ENCODE data around the gene GRB10. TPM values are rescaled to one million over a fixed set of nuclear protein-coding genes. Genes with fewer than 3 reads are reported as not detected.

Gene GRB10
- total and polyA plus RNA-seq, 4 donors, result 10.7 to 53.1 (median 17.5) TPM

GRCh38 chr7:50771120-50772002 lies 11.3 kb downstream of the GRB10 start:
- DNase-seq (ENCODE audit: low spot score), result no peak
- Histone ChIP-seq H3K9ac (ENCODE audit: low read depth in 1 of 2, low read length in 2 of 2) (peak overlapping the region in 1 of 2 donors; percentile 5), H3K36me3 (ENCODE audit: control insufficient read depth in 4 of 4, insufficient read depth in 3 of 4, low read depth in 1 of 4, low read length in 3 of 4) (no peaks in the 10 kb centered on the region), H3K4me1 (ENCODE audit: control insufficient read depth in 4 of 4, insufficient read depth in 4 of 4, low read length in 3 of 4) (peaks cover 11 to 63% (median 33%) of the 10 kb centered on the region in 4 donors), H3K27me3 (ENCODE audit: control insufficient read depth in 4 of 4, insufficient read depth in 4 of 4, low read length in 3 of 4) (no peaks in the 10 kb centered on the region), H3K4me3 (ENCODE audit: low read depth in 1 of 3, low read length in 3 of 3) (peak overlapping the region in 1 of 3 donors; percentile 2), H3K27ac (ENCODE audit: low read depth in 1 of 2, low read length in 2 of 2) (peak overlapping the region; percentile 64 to 80), H3K9me3 (ENCODE audit: control insufficient read depth in 4 of 4, low read length in 3 of 4) (no peaks in the 10 kb centered on the region)
- TF ChIP-seq ATF3 (IDR thresholded peaks at IDR 0.05) (peak; percentile 72), FOXA2 (IDR thresholded peaks at IDR 0.05) (peak; percentile 52), REST (IDR thresholded peaks at IDR 0.05) (peak; percentile 80), HNF4A (conservative IDR thresholded peaks at IDR 0.05) (peak; percentile 99 to 100), CTCF (IDR thresholded peaks at IDR 0.05; ENCODE audit: low read depth, low read length, missing input control) (no peak), FOXA1 (IDR thresholded peaks at IDR 0.05) (no peak), SP1 (IDR thresholded peaks at IDR 0.05) (peak; percentile 99), GABPA (IDR thresholded peaks at IDR 0.05 in 1 of 2, conservative IDR thresholded peaks at IDR 0.05 in 1 of 2) (peak in 1 of 2 donors; percentile 66), TAF1 (conservative IDR thresholded peaks at IDR 0.05) (peak; percentile 29), MAX (IDR thresholded peaks at IDR 0.05) (peak; percentile 97), RAD21 (IDR thresholded peaks at IDR 0.05) (peak; percentile 66 to 70), RXRA (IDR thresholded peaks at IDR 0.05) (peak; percentile 94 to 95), YY1 (IDR thresholded peaks at IDR 0.05) (peak; percentile 92), NR2F2 (IDR thresholded peaks at IDR 0.05) (peak; percentile 57), ZBTB33 (IDR thresholded peaks at IDR 0.05) (peak; percentile 91), JUND (IDR thresholded peaks at IDR 0.05) (peak; percentile 67 to 86), EGR1 (IDR thresholded peaks at IDR 0.05; ENCODE audit: low read depth in 2 of 2) (peak; percentile 82 to 95), HNF4G (IDR thresholded peaks at IDR 0.05) (peak; percentile 97)
- 34% methylated on average over 9 of the region's 9 CpGs for WGBS
